HG03097 (cell line): ENCODE data around the gene OSBP.

Experiments used
- ATAC-seq: cut with Tn5 transposase; IDR thresholded peaks from one replicate; pipeline ENCODE4 v1.9.1; 2021; ENCODE audit not compliant: unreplicated experiment, low FRiP score

The OSBP gene

DNA sequence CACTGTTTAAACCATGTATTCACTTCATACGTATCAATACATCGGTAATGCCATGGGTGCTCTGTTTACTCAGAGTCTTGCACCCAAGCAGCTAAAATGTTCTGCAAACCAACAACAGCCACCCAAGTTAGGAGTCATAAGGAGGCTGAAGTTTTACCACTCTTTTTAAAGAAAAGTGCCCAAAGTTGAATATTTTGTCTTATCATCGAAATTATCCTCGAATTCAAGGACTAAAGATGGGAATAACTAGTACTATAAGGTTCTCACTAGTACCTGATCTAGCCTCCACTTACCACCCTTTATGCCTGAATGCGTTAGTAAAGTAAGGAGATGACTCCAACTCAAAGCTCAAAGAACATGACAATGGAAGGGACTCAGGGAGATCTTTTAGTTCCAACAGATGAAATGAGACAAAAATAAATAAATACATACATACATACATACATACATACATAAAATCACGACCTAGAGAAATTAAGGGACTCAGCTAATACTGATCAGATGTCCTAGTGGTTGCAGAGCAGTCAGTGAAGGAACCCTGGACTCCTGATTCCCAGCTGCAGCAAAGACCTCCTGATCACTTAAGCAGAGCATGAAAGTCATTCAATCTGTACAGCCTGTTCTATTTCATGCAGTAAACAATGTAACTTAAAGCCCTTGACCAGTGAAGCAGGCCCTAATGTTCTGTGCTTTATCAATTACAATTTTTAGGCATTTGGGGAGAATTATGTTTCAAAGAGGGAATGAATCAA is 7.7 kb downstream of the OSBP start:
- no peak for ATAC-seq

DNA sequence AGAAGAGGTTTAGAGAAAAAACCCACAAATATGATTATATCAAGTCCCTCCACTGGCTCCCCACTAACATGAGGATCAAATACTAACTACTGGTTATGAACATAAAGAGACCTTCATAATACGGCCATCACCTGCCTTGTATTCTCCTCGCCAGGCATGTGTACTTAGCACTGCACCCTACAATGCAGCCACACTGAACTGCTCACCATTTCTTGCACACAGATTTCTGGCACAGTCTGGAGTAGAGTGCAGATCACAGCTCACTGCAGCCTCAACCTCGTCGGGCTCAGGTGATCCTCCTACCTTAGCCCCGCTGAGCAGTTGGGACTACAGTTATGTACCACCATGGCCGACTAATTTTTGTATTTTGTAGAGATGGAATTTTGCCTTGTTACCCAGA is 13.1 kb downstream of the OSBP start:
- ATAC-seq: no peak

DNA sequence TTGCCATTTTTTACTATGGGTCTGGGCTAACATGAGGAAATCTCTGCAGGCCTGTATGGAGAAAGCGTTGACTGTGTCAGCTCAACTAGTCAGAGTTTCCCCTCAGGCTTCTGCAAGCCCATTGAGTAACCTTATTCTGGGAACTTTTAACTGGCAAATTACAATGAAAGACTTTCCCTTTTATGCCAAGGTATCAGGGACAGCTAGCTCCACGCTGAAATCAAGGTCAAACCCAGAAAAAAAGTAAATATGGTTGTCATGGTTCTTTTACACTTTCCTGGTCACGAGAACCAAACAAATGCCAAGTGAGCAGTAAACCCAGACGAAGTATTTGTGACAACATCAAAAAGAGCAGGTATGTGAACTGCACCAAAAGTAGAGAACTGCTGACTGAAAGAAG is 13.8 kb downstream of the OSBP start:
- ATAC-seq: no peak

DNA sequence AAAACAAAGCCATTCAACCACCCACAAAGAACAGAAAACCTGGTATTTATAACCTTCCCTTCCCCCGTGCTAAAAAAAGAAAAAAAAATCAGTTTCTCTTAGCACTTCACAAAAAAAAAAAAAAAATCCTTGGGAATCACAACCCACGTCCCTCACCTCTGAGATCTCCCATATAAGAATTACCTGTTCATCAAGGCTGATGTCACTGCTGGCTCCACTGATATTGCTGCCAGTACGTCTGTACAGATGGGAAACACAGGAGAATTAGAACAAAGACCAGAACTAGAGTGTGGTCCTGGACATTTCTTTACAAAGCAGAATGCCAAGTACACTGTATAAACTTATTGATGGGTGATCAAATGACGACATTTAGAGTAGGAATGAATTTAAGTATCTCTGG is 14.9 kb downstream of the OSBP start:
- no peak for ATAC-seq

DNA sequence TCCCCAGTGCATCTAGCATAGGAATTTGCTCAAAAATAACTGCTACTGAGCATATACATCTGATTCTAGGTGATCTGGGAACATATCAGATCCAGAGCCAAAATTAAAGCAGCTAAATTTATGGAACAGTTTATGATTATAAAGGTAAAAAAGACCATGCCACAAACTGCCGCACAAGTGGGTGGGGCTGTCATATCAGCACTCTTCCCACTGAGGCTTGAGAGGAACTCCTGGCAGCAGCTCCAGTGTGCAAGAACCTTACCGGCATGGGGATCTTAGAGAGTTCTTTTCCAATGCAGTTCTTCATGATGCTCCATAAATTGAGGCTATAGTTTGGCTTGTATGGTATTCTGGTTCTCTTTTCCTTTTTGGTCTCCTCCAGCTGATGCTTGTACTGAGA is 15.3 kb downstream of the OSBP start:
- ATAC-seq: no peak

DNA sequence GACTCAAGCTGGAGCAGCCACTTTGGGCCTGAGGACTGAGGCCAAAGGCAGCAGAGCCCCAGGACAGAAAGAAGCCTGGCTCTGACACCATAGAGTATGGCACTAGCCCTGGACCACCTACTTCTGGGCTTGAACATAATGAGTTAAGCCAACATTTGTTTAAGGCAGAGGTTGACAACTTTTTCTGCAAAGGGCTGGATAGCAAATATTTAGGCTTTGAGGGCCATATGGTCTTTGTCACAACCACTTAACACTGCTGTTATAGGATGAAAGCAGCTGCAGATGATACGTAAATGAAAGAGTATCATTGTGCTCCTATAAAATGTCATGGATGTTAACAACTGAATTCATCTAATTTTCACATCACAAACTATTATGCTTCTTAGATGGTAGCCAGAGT is 16.6 kb downstream of the OSBP start:
- no peak for ATAC-seq

DNA sequence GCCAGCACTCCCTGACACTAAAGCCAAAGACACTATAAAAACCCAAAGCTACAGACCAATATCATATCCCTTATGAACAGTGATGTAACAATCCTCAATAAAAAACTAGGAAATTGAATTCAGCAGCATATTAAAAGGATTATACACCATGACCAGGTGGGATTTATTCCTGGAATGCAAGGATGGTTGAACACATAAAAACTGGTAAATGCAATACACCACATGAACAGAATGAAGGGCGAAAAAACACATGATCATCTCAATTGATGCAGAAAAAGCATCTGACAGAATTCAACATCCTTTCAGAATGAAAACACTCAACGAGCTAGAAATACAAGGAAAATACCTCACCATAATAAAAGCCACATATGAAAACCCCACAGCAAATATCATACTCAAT is 31.3 kb downstream of the OSBP start:
- no peak for ATAC-seq

DNA sequence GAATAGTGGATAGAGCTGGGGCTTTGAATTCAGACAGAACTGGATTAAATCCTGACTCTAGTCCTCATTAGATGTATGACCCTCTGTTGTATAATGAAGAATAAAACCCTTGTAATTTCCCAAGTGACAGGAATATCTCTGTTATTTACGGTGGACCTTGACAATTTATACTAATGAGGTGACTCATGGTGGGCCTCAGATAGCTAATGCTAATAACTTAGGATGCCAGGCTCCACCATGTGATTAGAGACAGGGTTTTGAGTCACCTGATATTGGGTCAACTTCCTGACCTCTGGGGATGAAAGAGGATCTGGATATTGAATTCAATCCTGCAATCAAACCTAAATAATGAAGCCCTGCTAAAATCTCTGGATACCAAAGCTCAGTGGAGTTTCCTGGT is 33.6 kb downstream of the OSBP start:
- no peak for ATAC-seq

DNA sequence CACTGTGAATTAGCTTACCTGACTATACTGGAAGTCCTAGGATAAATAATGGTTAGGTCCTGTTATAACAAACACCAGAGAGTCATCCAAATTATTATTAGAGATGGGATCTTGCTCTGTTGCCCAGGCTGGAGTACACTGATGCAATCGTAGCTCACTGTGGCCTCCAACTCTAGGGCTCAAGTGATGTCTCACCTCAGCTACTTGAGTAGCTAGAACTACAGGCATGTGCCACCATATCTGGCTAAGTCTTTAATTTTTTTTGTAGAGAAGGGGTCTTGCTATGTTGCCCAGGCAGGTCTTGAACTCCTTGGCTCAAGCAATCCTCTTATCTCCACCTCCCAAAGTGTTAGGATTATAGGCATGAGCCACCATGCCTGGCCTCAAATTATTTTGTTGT is 37.2 kb downstream of the OSBP start:
- no peak for ATAC-seq

DNA sequence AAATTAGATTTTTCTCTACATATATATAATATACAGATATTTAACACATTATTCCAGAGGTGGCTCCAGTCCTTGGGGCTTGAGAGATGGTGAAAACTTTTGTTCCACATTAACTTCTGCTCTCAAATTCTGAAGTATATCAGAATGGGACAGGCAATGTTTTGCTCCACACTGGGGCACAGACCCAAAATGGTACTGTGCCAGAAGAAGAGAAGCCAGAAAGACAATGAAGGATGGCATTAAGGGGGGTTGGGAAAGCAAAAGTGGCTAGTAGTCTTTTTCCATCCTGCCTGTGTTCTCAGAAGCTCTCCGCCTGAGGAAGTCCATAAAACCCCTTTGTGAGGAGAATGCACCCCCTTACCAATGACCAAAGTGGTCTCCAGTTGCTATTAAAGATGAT is 40.1 kb downstream of the OSBP start:
- no peak for ATAC-seq

DNA sequence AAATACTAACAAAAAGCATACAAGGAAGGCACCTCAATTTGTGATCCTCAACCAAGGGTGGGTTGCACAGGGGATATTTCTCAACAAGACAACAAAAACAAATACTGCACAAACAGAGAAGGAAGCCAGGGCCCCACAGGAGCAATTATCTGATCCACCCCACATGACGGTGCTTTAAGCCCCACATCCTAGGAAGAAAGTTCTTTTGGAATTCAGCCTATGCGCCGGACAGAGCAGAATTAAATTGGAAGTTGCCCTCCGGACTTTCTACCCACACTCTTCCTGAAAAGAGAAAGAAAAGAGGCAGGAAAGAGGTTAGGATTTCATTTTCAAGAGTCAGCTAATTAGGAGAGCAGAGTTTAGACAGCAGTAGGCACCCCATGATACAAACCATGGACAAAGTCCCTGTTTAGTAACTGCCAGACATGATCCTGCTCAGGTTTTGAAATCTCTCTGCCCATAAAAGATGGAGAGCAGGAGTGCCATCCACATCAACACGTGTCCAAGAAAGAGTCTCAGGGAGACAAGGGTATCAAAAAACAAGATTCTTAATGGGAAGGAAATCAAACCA is 40.6 kb downstream of the OSBP start:
- ATAC-seq: no peak

DNA sequence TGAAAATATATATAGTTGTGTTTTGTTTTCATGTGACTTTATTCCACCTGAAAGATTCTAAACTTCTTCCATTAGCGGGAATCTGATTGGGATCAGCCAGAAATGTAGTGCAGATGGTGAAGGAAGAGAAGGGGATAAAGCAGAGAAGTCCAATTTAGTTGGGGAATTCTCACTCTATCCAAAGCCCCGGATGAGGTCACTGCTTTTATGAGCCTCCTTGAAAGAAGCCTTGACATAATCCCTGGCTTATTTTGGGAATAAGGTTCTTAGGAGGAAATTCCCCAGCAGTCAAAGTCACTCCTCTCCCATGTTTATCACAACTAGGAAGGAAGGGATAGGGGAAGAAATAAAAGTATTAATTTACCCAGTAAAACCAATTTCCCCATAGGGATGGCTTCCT is 41.1 kb downstream of the OSBP start:
- no peak for ATAC-seq

DNA sequence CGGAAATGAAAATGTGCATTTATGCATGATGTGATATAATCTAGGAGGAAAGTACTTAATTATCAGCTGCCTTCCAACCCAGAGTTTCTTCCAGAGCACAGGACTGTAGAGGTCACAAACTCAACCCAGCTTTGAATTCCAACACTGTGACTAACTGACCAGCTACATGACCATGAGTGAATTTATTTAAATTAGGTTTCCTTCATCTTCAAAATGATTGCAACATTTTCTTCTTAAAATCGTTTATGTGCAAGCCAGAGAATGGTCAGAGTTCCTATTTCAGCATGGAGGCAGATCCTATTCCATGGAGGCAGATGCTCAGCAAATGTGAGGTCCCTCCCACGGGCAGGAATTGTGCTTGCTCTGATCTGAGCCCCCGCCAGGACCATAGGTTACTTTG is 42.4 kb downstream of the OSBP start:
- ATAC-seq: no peak

DNA sequence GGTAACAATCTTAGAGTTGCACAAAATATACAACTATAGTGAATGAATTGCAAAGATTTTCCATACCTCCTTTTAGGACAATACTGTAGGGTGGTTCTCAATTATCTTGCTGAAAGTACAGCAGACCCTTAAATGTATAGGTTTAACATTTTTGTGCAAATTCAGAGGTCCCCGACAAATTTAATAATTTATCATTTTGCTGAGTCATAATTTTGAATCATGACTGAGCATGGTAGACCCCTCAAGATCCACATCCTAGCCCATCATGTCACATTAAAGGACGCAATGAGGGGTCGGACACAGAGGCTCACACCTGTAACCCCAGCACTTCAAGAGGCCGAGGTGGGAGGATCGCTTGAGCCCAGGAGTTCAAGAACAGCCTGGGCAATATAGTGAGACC is 43.5 kb downstream of the OSBP start:
- ATAC-seq: no peak

DNA sequence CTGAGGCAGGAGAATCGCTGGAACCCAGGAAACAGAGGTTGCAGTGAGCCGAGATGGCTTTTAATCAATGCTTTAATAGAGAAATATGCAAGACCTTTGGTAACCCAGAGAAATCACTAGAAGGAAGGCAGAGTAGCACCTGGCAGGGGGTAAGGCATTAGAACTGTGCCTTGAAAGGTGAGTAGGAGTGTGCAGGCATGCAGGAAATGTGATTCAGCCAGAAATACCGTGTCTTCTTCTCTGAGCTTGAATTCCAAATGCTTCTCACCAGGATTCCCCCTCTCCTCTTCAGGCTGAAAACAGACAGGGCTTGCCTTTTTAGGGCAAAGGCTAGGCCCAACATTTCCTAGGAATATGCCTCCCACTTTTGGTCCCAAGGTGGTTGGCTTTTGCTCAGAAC is 53.3 kb downstream of the OSBP start:
- ATAC-seq: no peak

DNA sequence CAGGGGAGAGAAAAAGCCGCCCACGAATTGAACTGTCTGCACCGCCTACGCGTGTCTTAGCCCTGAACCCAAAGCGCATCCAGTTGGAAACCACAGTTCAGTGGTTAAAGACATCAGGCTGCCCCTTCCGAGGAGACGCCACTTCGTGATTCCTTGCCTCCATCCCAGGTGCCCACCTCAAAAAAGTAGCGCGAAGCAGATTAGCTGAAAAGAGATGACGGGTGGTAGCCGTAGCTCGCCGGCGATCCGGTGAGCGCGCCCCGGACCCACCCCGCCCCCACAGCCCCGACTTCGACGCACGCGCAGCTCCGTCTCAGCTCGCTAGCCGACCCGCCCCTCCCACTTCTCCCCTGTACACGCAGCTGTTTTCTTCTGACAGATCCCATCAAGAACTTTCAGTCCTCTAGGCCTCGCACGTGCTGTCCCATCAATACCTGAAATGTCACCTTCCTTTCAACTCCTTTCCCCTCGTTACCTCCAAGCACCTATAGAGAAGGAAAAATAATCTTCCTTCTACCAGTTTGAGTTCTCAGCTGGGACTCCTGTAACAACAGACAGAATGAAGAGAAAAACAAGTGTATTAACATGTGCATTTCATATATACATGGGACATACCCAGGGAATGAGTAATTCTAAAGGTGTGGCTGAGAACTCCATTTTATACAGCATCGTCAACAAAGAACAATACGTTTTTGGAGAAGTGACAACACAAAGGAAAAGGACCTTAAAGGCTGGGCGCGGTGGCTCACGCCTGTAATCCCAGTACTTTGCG is 54.7 kb downstream of the OSBP start:
- peak; percentile 32 for ATAC-seq

DNA sequence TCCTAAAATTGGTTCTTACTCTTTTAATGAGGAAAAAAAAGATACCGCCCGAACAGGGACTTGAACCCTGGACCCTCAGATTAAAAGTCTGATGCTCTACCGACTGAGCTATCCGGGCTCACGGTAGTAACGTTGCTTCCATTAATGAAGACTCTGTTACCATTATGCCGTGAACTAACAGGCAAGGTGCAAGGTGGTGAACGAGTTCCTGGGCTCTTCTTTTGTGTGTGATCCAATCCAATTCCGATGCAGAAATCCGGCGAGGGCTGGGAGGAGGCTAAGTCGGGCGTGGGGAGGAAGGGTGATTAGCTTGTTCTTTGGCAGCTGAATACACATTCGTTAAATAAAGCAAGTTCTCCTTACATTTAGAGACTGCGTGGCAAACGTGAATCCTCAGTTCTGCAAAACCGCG is 55.3 kb downstream of the OSBP start:
- no peak for ATAC-seq

DNA sequence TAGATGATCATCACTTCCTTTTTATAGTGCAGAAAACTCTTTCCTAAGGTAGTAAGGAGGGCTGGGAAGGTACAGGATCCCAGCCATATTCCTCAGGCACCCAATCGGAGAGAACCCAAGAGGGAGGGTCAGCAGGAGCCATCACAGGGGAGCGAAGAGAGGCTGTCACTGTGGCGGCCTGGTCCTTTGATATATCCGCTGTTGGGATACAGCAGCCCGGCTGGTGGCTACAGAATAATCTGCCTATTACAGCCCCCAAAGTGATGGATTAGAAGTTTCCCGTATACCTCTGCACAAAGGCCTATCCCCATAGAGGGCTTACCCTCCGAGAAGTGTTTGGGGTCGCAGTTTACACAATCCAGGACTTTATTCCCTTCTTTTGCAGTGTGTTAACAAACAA is 55.7 kb downstream of the OSBP start:
- no peak for ATAC-seq

DNA sequence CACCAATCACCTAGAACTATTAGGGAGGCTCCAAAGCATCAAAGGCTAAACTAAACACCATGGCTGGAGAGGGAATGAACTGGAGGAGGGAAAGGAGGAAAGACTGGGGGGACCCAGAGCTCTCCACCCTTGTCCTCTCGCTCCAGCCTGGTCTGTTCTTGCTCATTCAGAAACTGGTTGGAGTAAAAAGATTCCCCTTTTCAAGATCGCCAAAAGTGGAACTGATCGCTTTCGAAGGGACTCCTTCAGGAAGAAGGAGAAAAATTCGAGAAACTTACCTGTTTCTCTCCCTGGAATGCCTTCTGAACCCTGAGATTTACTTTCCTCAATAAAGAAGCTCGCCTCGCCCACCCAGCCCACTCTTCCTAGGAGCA is 57.3 kb downstream of the OSBP start:
- no peak for ATAC-seq

DNA sequence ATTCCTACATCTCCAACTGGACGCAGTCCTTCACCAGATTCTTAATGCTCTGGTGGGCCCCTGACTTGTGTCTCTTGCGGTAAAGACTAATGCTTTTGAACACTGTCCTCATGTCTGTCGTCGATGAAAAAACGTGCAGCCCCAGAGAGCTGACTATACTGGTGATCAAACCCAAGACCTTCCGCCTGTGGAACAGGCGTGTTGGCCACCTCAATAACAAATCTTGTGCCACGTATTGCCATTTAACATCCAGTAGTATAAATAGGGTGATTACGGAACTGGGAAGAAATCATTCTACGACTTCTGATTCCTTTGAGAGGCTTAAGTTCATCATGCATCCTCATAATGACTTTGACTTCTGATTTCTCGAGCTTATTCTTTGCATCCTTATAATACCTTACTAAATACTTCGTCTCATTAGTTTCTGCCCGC is 58.6 kb downstream of the OSBP start:
- ATAC-seq: no peak

DNA sequence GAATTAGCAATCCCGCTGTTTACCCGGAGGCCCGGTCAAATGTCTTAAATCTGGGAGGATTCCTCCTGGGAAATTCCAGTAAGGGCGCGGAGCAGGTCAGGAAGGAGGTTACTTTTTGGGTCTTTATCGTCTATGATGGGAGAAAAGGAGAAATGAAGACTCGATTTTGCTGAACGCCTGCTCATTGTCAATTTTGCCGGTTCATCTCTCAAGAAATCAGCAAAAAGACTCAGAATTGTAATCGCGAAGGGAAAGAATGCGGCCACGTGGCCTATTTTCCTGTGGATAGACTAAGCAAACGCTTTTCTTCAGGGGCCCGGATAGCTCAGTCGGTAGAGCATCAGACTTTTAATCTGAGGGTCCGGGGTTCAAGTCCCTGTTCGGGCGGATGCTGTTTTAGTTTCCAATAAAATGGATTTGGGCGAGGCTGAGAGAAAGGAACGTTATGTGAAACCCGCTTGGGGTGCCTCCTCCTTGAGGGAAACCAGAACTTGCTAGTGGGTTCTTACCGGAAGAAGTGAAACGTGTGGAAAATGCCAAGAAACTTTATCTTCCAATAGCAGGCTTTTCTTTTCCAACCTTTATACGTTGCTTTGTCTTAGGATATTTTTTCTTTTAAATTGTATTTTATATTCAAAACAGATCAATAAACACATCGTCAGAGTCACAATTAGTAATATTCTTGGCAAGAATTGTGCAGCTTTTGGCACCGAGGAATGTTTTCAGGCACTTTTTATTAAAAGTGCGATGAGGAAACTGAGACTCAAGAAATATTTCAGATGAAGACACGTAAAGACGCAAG is 59.3 kb downstream of the OSBP start:
- ATAC-seq: no peak
